HG03175 (cell line): ENCODE measurements around the gene ADAMTS2.
"Not testable (repeated sequence)": the region's sequence is repeated elsewhere in the genome, so short reads cannot be mapped to it uniquely, and the experiment has no call there.

ENCODE experiments used
- ATAC-seq: cut with Tn5 transposase; IDR thresholded peaks from one replicate; pipeline ENCODE4 v1.9.1; 2021; ENCODE audit warnings: mild to moderate bottlenecking, moderate library complexity; ENCODE audit not compliant: unreplicated experiment

ADAMTS2 gene

GRCh38 chr5:179284751-179285631 lies 60.3 kb downstream of the ADAMTS2 start:
- ATAC-seq, result no peak

- ATAC-seq, result not testable (repeated sequence)
Measured at GRCh38 chr5:179283908-179284307, 61.4 kb downstream of the ADAMTS2 start.

GRCh38 chr5:179281694-179282093 lies 63.6 kb downstream of the ADAMTS2 start:
- ATAC-seq, result no peak

GRCh38 chr5:179280095-179280490 lies 65.2 kb downstream of the ADAMTS2 start:
- no peak for ATAC-seq

- ATAC-seq, result no peak
Measured at GRCh38 chr5:179279347-179280094, 65.7 kb downstream of the ADAMTS2 start.

GRCh38 chr5:179278546-179278945 lies 66.7 kb downstream of the ADAMTS2 start:
- no peak for ATAC-seq

GRCh38 chr5:179278119-179278518 lies 67.1 kb downstream of the ADAMTS2 start:
- no peak for ATAC-seq

GRCh38 chr5:179276838-179277395 lies 68.3 kb downstream of the ADAMTS2 start:
- ATAC-seq, result no peak

GRCh38 chr5:179275941-179276837 lies 69.1 kb downstream of the ADAMTS2 start:
- no peak for ATAC-seq

- no peak for ATAC-seq
Measured at GRCh38 chr5:179275381-179275878, 69.8 kb downstream of the ADAMTS2 start.

- ATAC-seq, result no peak
Measured at GRCh38 chr5:179274321-179275315, 70.6 kb downstream of the ADAMTS2 start.

GRCh38 chr5:179273441-179274145 lies 71.7 kb downstream of the ADAMTS2 start:
- no peak for ATAC-seq

GRCh38 chr5:179273073-179273435 lies 72.2 kb downstream of the ADAMTS2 start:
- ATAC-seq, result no peak

GRCh38 chr5:179272326-179273072 lies 72.8 kb downstream of the ADAMTS2 start:
- ATAC-seq, result no peak

- no peak for ATAC-seq
Measured at GRCh38 chr5:179271821-179272325, 73.4 kb downstream of the ADAMTS2 start.

GRCh38 chr5:179271428-179271734 lies 73.9 kb downstream of the ADAMTS2 start:
- no peak for ATAC-seq

GRCh38 chr5:179270581-179271427 lies 74.5 kb downstream of the ADAMTS2 start:
- no peak for ATAC-seq
